GM18873 (cell line): ENCODE measurements around the gene AFF3.

ENCODE experiments used
- ATAC-seq: cut with Tn5 transposase; IDR thresholded peaks from one replicate; pipeline ENCODE4 v1.9.1; 2021; ENCODE audit warnings: mild to moderate bottlenecking, moderate library complexity, moderate number of reproducible peaks; ENCODE audit not compliant: unreplicated experiment, low FRiP score

AFF3 gene

GRCh38 chr2:99845296-99845695 is 297.1 kb downstream of the AFF3 start:
- no peak for ATAC-seq

- ATAC-seq: no peak
These were observed 299.9 kb downstream of the AFF3 start for GRCh38 chr2:99842451-99842850.

- ATAC-seq: no peak
These were observed 300.6 kb downstream of the AFF3 start for GRCh38 chr2:99841749-99842148.

- no peak for ATAC-seq
These were observed 301.6 kb downstream of the AFF3 start for GRCh38 chr2:99840831-99841230.

GRCh38 chr2:99836690-99837605 is 305.4 kb downstream of the AFF3 start:
- ATAC-seq: no peak

GRCh38 chr2:99834426-99834825 is 308.0 kb downstream of the AFF3 start:
- ATAC-seq: no peak

- ATAC-seq: no peak
These were observed 308.7 kb downstream of the AFF3 start for GRCh38 chr2:99833586-99834201.

- no peak for ATAC-seq
These were observed 309.5 kb downstream of the AFF3 start for GRCh38 chr2:99832926-99833325.

GRCh38 chr2:99831772-99832171 is 310.6 kb downstream of the AFF3 start:
- no peak for ATAC-seq

- no peak for ATAC-seq
These were observed 314.9 kb downstream of the AFF3 start for GRCh38 chr2:99827296-99827999.

GRCh38 chr2:99825630-99826029 is 316.8 kb downstream of the AFF3 start:
- no peak for ATAC-seq

- no peak for ATAC-seq
These were observed 317.6 kb downstream of the AFF3 start for GRCh38 chr2:99824758-99825157.

GRCh38 chr2:99822474-99823207 is 319.7 kb downstream of the AFF3 start:
- no peak for ATAC-seq

GRCh38 chr2:99821984-99822383 is 320.4 kb downstream of the AFF3 start:
- ATAC-seq: no peak

GRCh38 chr2:99821572-99821971 is 320.8 kb downstream of the AFF3 start:
- ATAC-seq: no peak

- ATAC-seq: no peak
These were observed 321.4 kb downstream of the AFF3 start for GRCh38 chr2:99821039-99821438.

GRCh38 chr2:99819766-99820165 is 322.6 kb downstream of the AFF3 start:
- ATAC-seq: no peak

GRCh38 chr2:99818842-99819241 is 323.5 kb downstream of the AFF3 start:
- ATAC-seq: no peak

- no peak for ATAC-seq
These were observed 325.5 kb downstream of the AFF3 start for GRCh38 chr2:99816908-99817307.

GRCh38 chr2:99812426-99812825 is 330.0 kb downstream of the AFF3 start:
- no peak for ATAC-seq

GRCh38 chr2:99811544-99811943 is 330.8 kb downstream of the AFF3 start:
- ATAC-seq: no peak
